RWPE1 (cell line): ENCODE data around the gene JAKMIP2.

Experiments used
- CTCF ChIA-PET: fragments of 350-600 bp; sonication (Branson Sonifier 250); formaldehyde crosslinking; extraction: SDS; loops from one replicate; lab custom pipeline; 2021; lab: Yijun Ruan, JAX
- POLR2A ChIA-PET: fragments of 400-600 bp; formaldehyde crosslinking; extraction: SDS; loops from one replicate; lab custom pipeline; 2020; ENCODE audit warnings: antibody characterized with exemption; ENCODE audit not compliant: low non-redundant PET; lab: Yijun Ruan, JAX
- DNase-seq: peaks from one replicate; pipeline ENCODE4 v3.0.0; 2012; ENCODE audit warnings: low spot score
- H3K27ac ChIP-seq: fragments of 450-650 bp; 2 replicates; pipeline ENCODE4 v1.5.1; 2017
- TF ChIP-seq, protein P1 (sequence below): fragments of 450-650 bp; conservative IDR thresholded peaks from 2 replicates; pipeline ENCODE4 v1.5.1; 2017; ENCODE audit warnings: low read depth, mild to moderate bottlenecking

Gene JAKMIP2

DNA sequence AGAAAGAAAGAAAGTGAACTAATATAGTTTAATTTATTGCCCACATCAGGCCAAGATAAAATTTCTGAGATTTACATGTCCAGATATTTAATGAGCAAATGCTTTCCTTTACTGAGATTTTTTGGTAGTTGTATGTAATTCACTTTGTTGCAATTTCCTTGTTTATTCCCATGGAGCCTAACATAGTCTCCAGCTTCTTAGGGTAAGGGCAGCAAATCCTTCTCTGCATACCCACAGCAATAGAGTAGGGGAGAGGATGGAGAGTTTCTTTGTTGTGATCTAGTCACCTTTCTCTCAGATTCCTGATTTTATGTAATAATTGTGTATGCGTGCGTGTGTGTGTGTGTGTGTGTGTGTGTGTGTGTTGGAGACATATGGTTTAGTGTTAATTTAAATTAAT, 221.1 kb downstream of the JAKMIP2 start:
- POLR2A ChIA-PET, result no interaction called here
- no peak for DNase-seq
- TF ChIP-seq, protein P1, sequence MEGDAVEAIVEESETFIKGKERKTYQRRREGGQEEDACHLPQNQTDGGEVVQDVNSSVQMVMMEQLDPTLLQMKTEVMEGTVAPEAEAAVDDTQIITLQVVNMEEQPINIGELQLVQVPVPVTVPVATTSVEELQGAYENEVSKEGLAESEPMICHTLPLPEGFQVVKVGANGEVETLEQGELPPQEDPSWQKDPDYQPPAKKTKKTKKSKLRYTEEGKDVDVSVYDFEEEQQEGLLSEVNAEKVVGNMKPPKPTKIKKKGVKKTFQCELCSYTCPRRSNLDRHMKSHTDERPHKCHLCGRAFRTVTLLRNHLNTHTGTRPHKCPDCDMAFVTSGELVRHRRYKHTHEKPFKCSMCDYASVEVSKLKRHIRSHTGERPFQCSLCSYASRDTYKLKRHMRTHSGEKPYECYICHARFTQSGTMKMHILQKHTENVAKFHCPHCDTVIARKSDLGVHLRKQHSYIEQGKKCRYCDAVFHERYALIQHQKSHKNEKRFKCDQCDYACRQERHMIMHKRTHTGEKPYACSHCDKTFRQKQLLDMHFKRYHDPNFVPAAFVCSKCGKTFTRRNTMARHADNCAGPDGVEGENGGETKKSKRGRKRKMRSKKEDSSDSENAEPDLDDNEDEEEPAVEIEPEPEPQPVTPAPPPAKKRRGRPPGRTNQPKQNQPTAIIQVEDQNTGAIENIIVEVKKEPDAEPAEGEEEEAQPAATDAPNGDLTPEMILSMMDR, result no peak
- no peak overlapping the region for H3K27ac ChIP-seq
- CTCF ChIA-PET, result interaction anchor here (0.7 kb wide), 1 partner anchor 17 kb away, joined by 3 read pairs; no protein-coding TSS in a partner anchor

DNA sequence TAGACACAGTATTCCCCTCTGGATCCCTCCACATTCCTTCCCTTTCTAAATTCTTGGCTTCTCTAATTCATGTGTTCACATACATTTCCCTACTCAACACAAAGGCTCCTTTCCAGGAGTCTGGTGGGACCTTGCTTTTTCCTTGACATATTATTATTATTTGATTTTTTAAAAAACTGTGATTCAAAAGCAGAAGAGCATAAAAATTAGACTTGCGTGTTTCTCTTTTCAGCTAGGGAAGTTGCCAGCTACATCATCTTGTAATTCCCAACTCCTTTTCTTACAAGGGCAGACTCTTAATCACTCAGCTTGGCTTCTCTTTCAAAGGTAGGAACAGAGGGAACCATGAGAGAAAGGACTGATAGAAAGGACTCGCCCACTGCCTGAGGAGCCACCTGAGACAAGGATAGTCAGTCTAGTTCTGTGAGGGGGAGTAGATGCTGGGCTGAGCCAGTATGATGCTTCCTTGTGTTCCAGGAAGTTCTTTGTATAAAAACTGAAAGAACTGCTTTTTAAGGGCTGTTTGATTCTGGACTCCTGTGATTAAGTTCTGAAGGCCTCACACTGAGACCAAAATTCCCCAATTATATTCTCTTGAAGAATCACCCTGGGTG, 221.7 kb downstream of the JAKMIP2 start:
- ChIA-PET CTCF (interaction anchor here (0.7 kb wide), 1 partner anchor 17 kb away, joined by 3 read pairs; no protein-coding TSS in a partner anchor), POLR2A (no interaction called here)
- TF ChIP-seq, protein P1, result no peak
- no peak for DNase-seq
- H3K27ac ChIP-seq, result no peak overlapping the region

DNA sequence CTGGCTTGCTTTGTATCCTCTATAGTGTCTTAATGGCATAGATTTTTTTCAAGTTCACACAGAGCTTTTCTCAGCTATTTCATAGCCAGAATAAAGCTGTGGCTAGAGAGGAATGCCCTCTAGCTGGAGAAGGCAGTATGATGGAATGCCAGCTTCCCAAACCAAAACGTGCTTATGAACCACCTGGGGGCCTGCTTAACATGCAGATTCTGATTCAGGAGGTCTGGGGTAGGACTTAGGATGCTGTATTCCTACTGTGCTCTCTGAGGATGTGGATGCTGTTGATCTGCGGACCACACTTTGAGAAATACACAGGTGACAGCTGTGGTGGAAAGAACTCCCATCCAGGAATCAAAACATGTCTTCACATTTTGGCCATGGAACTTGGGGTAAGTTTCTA, 222.8 kb downstream of the JAKMIP2 start:
- ChIA-PET CTCF (interaction anchor here (0.6 kb wide), 1 partner anchor 93 kb away, joined by 3 read pairs; no protein-coding TSS in a partner anchor), POLR2A (interaction anchor here (0.7 kb wide), 1 partner anchor 10 kb away, joined by 3 read pairs; no protein-coding TSS in a partner anchor)
- TF ChIP-seq, protein P1, result no peak
- DNase-seq, result no peak
- no peak overlapping the region for H3K27ac ChIP-seq

DNA sequence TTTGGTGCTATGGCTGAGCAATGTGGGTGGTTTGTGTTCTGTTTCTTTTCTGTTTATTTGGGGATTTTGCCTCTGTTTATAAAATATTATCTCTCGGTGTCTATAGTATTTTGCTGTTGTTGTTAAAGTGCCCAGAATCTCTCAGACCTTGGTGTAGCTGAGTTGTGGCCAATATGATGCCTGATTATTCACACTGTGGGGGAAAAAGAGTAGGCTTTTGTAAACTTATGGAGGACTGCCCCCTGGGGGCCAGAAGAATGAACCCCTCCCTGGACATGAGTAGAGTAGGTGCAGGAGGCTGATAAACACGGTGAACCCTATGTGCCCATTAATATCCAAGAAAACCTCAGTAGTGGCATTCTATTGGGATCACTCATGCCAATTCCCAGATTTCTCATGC, 223.7 kb downstream of the JAKMIP2 start:
- CTCF ChIA-PET, result interaction anchor here (0.6 to 0.8 kb wide), 2 partner anchors 33 to 118 kb away, joined by 3 to 5 read pairs; no protein-coding TSS in a partner anchor

DNA sequence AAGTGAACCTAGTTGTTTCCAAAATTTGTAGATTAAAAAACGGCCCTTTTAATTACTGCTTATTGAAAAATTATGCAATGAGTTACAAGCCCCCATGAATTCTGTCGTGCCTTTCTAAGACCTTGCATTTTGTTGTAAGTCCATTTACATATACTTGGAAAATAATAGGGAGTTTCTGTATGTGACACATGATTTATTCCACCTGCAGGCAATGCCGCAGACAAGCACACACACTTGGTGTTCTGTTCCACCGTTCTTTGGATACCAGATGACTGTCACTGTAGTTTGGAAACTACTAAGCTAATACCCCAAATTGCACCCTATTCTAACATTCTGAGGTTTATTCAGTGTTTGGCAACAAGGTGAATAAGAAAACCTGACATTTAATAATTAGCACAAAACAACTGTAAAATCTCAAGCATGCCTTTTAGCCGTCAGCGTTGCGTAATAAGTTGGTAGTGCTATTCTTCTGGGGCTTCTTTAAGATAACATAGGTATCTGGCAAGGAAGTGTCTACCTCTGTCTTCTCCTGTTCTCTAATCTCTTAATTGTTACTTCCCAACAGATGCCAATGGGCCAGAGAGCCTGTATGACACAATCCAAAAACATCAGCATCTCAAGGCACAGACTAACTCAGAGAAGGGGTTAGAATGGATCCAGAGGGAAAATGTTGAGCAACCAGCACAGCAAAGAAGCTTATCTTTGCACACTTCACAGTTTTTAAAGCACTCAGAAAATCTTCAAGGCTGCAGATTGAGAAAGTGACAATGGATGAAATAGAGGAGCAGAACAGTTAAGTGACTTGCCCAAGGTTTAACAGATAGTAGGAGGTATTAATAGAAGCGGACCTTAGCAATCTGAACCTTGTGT, 224.4 kb downstream of the JAKMIP2 start:
- no peak overlapping the region for H3K27ac ChIP-seq
- POLR2A ChIA-PET, result no interaction called here
- CTCF ChIA-PET, result interaction anchor here (0.6 to 0.8 kb wide), 3 partner anchors 32 to 181 kb away, joined by 3 to 5 read pairs (median 3); no protein-coding TSS in a partner anchor
- TF ChIP-seq, protein P1, result no peak
- no peak for DNase-seq

More for the DNA sequence above, 223.7 kb downstream of the JAKMIP2 start:
- H3K27ac ChIP-seq, result no peak overlapping the region
- TF ChIP-seq, protein P1, result peak; percentile 53
- DNase-seq, result peak; percentile 62
- POLR2A ChIA-PET, result no interaction called here

DNA sequence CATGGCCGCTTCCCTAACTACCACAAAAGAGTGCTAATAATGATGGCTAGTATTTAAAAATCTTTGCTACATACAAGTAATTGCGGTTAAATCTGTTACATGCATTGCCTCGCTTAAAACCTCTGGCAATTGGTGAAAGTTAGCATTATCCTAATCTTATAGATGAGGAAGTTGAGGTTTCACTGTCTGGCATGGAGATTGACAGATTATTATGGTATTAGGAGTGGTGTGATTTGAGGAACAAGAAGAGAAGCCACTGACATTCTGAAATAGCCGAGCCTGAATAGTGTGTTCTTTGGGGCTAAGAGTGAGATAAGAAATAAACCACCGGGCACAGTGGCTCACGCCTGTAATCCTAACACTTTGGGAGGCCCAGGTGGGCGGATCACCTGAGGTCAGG, 227.4 kb downstream of the JAKMIP2 start:
- TF ChIP-seq, protein P1, result no peak
- CTCF ChIA-PET, result no interaction called here
- DNase-seq, result no peak
- POLR2A ChIA-PET, result no interaction called here
- peak overlapping the region; percentile 23 for H3K27ac ChIP-seq
